ENCODE data around the gene UBA3. TPM values are rescaled to one million over a fixed set of nuclear protein-coding genes. Genes with fewer than 3 reads are reported as not detected.

UBA3 gene
- total RNA-seq, 1 donor from 2014 or later: 65.1 TPM

GRCh38 chr3:69103123-69103522 lies 23.0 kb upstream of the UBA3 start:
- no peak overlapping the region for H3K4me3 ChIP-seq (ENCODE audit: low read depth, low read length)
- TF ChIP-seq CTCF (conservative IDR thresholded peaks at IDR 0.05; ENCODE audit: low read depth, low read length): no peak

GRCh38 chr3:69102384-69102783 lies 22.2 kb upstream of the UBA3 start:
- no peak for TF ChIP-seq CTCF (conservative IDR thresholded peaks at IDR 0.05; ENCODE audit: low read depth, low read length)
- no peak overlapping the region for H3K4me3 ChIP-seq (ENCODE audit: low read depth, low read length)
- no peak for DNase-seq (ENCODE audit: low read depth)

More at GRCh38 chr3:69103123-69103522, 23.0 kb upstream of the UBA3 start:
- no peak for DNase-seq (ENCODE audit: low read depth)

GRCh38 chr3:69099576-69099975 lies 19.4 kb upstream of the UBA3 start:
- TF ChIP-seq CTCF (conservative IDR thresholded peaks at IDR 0.05; ENCODE audit: low read depth, low read length): no peak
- no peak for DNase-seq (ENCODE audit: low read depth)
- H3K4me3 ChIP-seq (ENCODE audit: low read depth, low read length): no peak overlapping the region

- no peak for TF ChIP-seq CTCF (conservative IDR thresholded peaks at IDR 0.05; ENCODE audit: low read depth, low read length)
- H3K4me3 ChIP-seq (ENCODE audit: low read depth, low read length): no peak overlapping the region
- no peak for DNase-seq (ENCODE audit: low read depth)
Measured at GRCh38 chr3:69097407-69098086, 17.4 kb upstream of the UBA3 start.

- no peak for DNase-seq (ENCODE audit: low read depth)
- TF ChIP-seq CTCF (conservative IDR thresholded peaks at IDR 0.05; ENCODE audit: low read depth, low read length): no peak
- no peak overlapping the region for H3K4me3 ChIP-seq (ENCODE audit: low read depth, low read length)
Measured at GRCh38 chr3:69096299-69096698, 16.1 kb upstream of the UBA3 start.

GRCh38 chr3:69095636-69096035 lies 15.5 kb upstream of the UBA3 start:
- H3K4me3 ChIP-seq (ENCODE audit: low read depth, low read length): no peak overlapping the region
- DNase-seq (ENCODE audit: low read depth): no peak
- TF ChIP-seq CTCF (conservative IDR thresholded peaks at IDR 0.05; ENCODE audit: low read depth, low read length): no peak

Measured in epithelial cell of proximal tubule (primary cell).